Lower leg skin (tissue), 3 donors: ENCODE data around the gene BCAP31.

Source experiments
- CTCF ChIP-seq, 3 donors: fragments of 450-650 bp; IDR thresholded peaks; one replicate each; pipeline ENCODE4 v1.5.1; 2016; ENCODE audit warnings: antibody characterized with exemption in 3 of 3, mild to moderate bottlenecking in 3 of 3, moderate library complexity in 2 of 3
- POLR2A ChIP-seq, 2 donors: fragments of 450-650 bp; IDR thresholded peaks; one replicate each; pipeline ENCODE4 v1.6.1; 2016 to 2017; ENCODE audit warnings: antibody characterized with exemption in 2 of 2, mild to moderate bottlenecking in 1 of 2, moderate library complexity in 1 of 2

GRCh38 chrX:153670748-153671588, 53.2 kb downstream of the BCAP31 start:
- no peak for TF ChIP-seq CTCF (IDR thresholded peaks at IDR 0.05)
- TF ChIP-seq POLR2A (IDR thresholded peaks at IDR 0.05) = no peak
